Testis (tissue), 5 donors: Measurements from ENCODE around the gene PDCD11. TPM values are rescaled to one million over a fixed set of nuclear protein-coding genes. Genes with fewer than 3 reads are reported as not detected.
A peak's percentile ranks its signal among the peaks of the same experiment; 100 is the strongest.

ENCODE experiments used
- DNase-seq: peaks from one replicate; pipeline ENCODE4 v3.0.0-alpha.2; 2019
- H3K27ac ChIP-seq, 2 donors: fragments of 200-600 bp; sonication (generic); one replicate each; pipeline ENCODE4 v1.5.1; 2019
- H3K27me3 ChIP-seq: fragments of 200-600 bp; sonication (generic); one replicate; pipeline ENCODE4 v1.5.1; 2019
- H3K36me3 ChIP-seq: fragments of 200-600 bp; sonication (generic); one replicate; pipeline ENCODE4 v1.5.1; 2017; ENCODE audit warnings: low read depth; ENCODE audit errors: missing control alignments
- H3K4me1 ChIP-seq: fragments of 200-600 bp; sonication (generic); one replicate; pipeline ENCODE4 v1.5.1; 2019
- H3K4me3 ChIP-seq, 2 donors: fragments of 200-600 bp; sonication (generic); one replicate each; pipeline ENCODE4 v1.5.1; 2017 to 2019
- H3K9me3 ChIP-seq: fragments of 200-600 bp; sonication (generic); one replicate; pipeline ENCODE4 v1.5.1; 2017
- POLR2A ChIP-seq: fragments of 450-650 bp; IDR thresholded peaks from one replicate; pipeline ENCODE4 v1.6.1; 2017; ENCODE audit warnings: antibody characterized with exemption, mild to moderate bottlenecking, moderate library complexity
- WGBS, 2 donors: methylation state at CpG; one replicate each; pipeline ENCODE4 v1.1.5; 2018; 5-methylcytosine and 5-hydroxymethylcytosine counted together
- intact Hi-C: fragments of 100-400 bp; cut with DNase I; formaldehyde crosslinking; loops from one replicate; pipeline ENCODE4 v1.15.1; 2023; ENCODE audit warnings: low total_unique reads
- long read RNA-seq, 2 donors: transcript quantifications; one replicate each; lab custom pipeline, GENCODE V29; 2026
- polyA plus RNA-seq: library from polyadenylated mRNA; stranded (reverse); fragments of 350-450 nt; fragmentation: Illumina TruSeq; extraction: RNeasy Lipid Tissue Mini Kit (QIAGEN cat#74804); gene quantifications from one replicate; pipeline ENCODE4 v1.2.3, GENCODE V29; 2014; ENCODE audit warnings: low read depth, low replicate concordance; ENCODE audit not compliant: insufficient read depth
- total RNA-seq, 2 donors: library from RNA; depleted of rRNA; stranded (reverse); fragments of >200 nt; gene quantifications; one replicate each; pipeline ENCODE4 v1.2.3, GENCODE V29; 2016
- TF ChIP-seq, protein P1 (sequence below), 3 experiments: fragments of 450-650 bp in 2 of 3; fragments of 200-600 bp in 1 of 3; sonication (generic) in 1 of 3; IDR thresholded peaks; one replicate each; pipeline ENCODE4 v1.5.1; 2016 to 2019; ENCODE audit warnings: antibody characterized with exemption in 3 of 3, mild to moderate bottlenecking in 2 of 3, moderate library complexity in 1 of 3

Gene PDCD11, protein sequence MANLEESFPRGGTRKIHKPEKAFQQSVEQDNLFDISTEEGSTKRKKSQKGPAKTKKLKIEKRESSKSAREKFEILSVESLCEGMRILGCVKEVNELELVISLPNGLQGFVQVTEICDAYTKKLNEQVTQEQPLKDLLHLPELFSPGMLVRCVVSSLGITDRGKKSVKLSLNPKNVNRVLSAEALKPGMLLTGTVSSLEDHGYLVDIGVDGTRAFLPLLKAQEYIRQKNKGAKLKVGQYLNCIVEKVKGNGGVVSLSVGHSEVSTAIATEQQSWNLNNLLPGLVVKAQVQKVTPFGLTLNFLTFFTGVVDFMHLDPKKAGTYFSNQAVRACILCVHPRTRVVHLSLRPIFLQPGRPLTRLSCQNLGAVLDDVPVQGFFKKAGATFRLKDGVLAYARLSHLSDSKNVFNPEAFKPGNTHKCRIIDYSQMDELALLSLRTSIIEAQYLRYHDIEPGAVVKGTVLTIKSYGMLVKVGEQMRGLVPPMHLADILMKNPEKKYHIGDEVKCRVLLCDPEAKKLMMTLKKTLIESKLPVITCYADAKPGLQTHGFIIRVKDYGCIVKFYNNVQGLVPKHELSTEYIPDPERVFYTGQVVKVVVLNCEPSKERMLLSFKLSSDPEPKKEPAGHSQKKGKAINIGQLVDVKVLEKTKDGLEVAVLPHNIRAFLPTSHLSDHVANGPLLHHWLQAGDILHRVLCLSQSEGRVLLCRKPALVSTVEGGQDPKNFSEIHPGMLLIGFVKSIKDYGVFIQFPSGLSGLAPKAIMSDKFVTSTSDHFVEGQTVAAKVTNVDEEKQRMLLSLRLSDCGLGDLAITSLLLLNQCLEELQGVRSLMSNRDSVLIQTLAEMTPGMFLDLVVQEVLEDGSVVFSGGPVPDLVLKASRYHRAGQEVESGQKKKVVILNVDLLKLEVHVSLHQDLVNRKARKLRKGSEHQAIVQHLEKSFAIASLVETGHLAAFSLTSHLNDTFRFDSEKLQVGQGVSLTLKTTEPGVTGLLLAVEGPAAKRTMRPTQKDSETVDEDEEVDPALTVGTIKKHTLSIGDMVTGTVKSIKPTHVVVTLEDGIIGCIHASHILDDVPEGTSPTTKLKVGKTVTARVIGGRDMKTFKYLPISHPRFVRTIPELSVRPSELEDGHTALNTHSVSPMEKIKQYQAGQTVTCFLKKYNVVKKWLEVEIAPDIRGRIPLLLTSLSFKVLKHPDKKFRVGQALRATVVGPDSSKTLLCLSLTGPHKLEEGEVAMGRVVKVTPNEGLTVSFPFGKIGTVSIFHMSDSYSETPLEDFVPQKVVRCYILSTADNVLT (N-terminal part only)
- 10 to 100 TPM; 50.7 to 54.9 TPM for total RNA-seq
- 47.3 TPM for polyA plus RNA-seq
- long read RNA-seq, donor 1, partial matches to known transcripts = 0 of 1 reads
- long read RNA-seq, donor 1, other reads (novel, unspliced or antisense) = 0 of 1 reads
- long read RNA-seq, donor 2, partial matches to known transcripts = 0 of 2 reads
- long read RNA-seq, donor 2, other reads (novel, unspliced or antisense) = 0 of 2 reads

DNA sequence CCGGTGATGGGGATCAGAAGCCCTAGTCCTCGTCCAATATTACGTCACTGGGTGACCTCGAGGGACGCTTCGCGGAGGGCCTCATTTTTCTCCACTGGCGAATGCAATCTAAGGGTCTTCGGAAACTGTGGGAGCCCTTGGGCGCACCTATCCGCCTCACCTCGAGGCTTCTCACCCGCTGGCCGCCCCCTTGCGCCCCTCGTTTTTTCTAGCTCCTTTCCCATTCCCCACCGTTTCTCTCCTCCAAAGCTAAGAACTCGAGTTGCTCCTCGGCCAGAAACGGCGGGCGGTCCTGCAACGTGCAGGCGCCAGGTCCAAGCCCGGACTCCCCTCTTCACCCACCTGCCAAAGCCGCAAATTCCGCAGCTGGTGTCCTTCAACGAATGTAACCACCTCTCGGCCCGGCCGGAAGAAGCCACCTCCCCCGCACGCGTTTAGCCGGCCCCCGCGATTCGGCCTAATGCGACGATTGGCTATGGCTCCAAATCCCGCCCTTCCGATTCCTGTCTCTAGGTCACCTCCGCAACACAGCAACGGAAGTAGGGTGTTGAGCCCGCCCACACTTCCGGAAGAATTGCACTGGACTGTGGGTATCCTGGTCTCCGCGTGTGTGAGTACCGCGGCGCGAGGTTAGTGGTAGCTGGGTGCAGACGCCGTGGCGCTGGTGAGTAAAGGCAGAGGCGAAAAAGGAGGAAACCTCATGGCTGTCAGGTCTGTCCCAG is at the start of gene PDCD11, which contains the start of gene ATP5MK:
TSS of gene PDCD11 (plus strand) at position 560 of the 722 bp plus-strand sequence. CDS start 1,801 bp downstream, outside the sequence.
TSS of gene ATP5MK (minus strand) at position 409 of the 722 bp plus-strand sequence. CDS start 4,018 bp downstream, outside the sequence.
- Histone ChIP-seq H3K4me3 (peak within 1 kb of the TSS; percentile 91 to 96), H3K27me3 (no peaks in the 10 kb centered on the region), H3K27ac (peak within 1 kb of the TSS; percentile 80 to 82), H3K4me1 (peaks cover 19% of the 10 kb centered on the region), H3K9me3 (no peaks in the 10 kb centered on the region), H3K36me3 (no peaks in the 10 kb centered on the region)
- 0 to 1% methylated on average over 16 to 56 of the region's 56 CpGs for WGBS, 2 donors
- peak; percentile 100 for DNase-seq
- intact Hi-C loops = no loop called here
- TF ChIP-seq, protein P1, sequence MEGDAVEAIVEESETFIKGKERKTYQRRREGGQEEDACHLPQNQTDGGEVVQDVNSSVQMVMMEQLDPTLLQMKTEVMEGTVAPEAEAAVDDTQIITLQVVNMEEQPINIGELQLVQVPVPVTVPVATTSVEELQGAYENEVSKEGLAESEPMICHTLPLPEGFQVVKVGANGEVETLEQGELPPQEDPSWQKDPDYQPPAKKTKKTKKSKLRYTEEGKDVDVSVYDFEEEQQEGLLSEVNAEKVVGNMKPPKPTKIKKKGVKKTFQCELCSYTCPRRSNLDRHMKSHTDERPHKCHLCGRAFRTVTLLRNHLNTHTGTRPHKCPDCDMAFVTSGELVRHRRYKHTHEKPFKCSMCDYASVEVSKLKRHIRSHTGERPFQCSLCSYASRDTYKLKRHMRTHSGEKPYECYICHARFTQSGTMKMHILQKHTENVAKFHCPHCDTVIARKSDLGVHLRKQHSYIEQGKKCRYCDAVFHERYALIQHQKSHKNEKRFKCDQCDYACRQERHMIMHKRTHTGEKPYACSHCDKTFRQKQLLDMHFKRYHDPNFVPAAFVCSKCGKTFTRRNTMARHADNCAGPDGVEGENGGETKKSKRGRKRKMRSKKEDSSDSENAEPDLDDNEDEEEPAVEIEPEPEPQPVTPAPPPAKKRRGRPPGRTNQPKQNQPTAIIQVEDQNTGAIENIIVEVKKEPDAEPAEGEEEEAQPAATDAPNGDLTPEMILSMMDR (IDR thresholded peaks at IDR 0.05) = no peak
- TF ChIP-seq POLR2A = no peak

DNA sequence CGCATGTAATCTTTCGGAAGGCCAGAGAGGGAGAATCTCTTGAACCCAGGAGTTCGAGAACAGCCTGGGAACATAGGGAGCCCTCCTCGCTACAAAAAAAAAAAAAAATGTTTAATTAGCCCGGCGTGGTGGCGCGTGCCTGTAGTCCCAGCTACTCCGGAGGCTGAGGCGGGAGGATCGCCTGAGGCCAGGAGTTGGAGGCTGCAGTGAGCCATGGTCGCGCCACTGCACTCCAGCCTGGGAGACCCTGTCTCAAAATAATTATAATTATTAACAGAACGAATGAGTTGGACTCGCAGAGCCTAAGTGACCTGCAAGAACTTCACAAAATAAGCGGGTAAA is 46.3 kb upstream of the PDCD11 start:
- Histone ChIP-seq H3K27me3 (no peaks in the 10 kb centered on the region), H3K36me3 (no peaks in the 10 kb centered on the region), H3K4me3 (peak overlapping the region; percentile 82 to 88), H3K9me3 (no peaks in the 10 kb centered on the region), H3K4me1 (no peaks in the 10 kb centered on the region), H3K27ac (peak overlapping the region; percentile 88 to 91)
- DNase-seq = no peak
- intact Hi-C loops = no loop called here
- TF ChIP-seq, protein P1 (IDR thresholded peaks at IDR 0.05) = no peak
- WGBS, 2 donors = 33 to 38% methylated on average over 16 of the region's 16 CpGs

DNA sequence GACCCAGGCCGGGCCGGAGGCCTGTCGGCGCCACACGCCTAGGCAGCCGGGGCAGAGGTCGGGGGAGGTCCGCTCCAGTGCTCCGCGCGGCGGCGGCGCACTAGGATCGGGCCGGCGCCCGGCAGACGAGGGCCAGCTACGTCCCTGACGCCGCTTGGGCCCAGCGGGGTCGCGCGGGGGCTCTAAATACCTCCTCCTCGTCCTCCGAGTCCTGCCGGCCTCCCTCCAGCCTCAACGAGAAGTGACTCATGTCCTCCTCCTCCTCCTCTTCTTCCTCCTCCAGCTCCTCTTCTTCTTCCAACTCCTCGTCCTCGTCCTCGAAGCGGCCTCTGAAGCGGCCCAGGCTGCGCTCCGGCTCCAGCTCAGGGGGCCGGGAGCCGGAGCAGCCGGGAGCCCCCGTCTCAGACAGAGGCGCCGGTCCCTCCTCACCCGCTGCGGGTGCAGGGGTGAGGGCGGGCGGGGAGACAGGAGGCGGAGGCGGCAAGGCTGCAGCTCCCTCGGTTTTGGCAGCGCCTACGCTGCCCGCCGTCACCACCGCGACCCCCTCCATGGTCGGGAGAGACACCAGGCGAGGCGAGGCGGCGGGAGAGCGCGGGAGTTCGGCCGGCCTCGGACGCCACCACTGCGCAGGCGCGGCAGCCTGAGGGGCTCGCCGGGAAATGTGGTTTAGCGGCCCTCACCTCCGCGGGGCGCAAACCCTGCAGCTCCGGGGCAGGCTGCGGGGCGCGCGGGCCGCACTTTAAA is 45.7 kb upstream of the PDCD11 start, which contains the start of gene PCGF6:
TSS of gene PCGF6 (minus strand) at position 624 of the 744 bp plus-strand sequence. CDS start at position 550, 74 bp downstream.
- DNase-seq = peak; percentile 87
- 0 to 1% methylated on average over 30 to 79 of the region's 82 CpGs for WGBS, 2 donors

More for the DNA sequence above, 45.7 kb upstream of the PDCD11 start, which contains the start of gene PCGF6:
- TF ChIP-seq, protein P1 (IDR thresholded peaks at IDR 0.05) = no peak
- TF ChIP-seq POLR2A = no peak
- H3K36me3 ChIP-seq = no peaks in the 10 kb centered on the region
- H3K27me3 ChIP-seq = no peaks in the 10 kb centered on the region
- H3K4me1 ChIP-seq = no peaks in the 10 kb centered on the region
- peak within 1 kb of the TSS; percentile 88 to 91 for H3K27ac ChIP-seq
- no peaks in the 10 kb centered on the region for H3K9me3 ChIP-seq
- peak within 1 kb of the TSS; percentile 82 to 88 for H3K4me3 ChIP-seq
- intact Hi-C loops = no loop called here
